ENCODE data around the gene ZNF286A.
"Not testable (repeated sequence)": the region's sequence is repeated elsewhere in the genome, so short reads cannot be mapped to it uniquely, and the experiment has no call there.

The ZNF286A gene

DNA sequence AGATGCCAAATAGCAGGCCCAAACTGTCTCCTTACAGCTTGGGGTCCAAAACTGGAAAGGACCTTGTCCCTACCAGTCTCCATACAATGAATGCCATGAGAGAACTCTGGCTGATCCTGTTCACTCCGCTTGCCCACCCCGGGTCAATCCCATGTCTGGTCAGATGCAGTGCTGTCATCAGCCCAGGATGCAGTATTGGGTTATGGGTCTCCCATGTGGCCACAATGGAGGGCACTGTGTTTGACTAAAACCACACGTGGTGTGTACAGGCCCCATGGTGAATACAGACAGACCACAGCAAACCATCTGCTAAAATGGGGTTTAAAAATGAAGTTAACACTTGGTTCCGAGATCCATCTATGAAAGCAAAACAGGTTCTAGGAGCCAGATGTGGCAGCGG is 35.9 kb upstream of the ZNF286A start:
- Histone ChIP-seq H3K4me3 (no peak overlapping the region), H3K27ac (no peak overlapping the region)
- no peak for TF ChIP-seq CTCF (IDR thresholded peaks at IDR 0.05)
- DNase-seq (ENCODE audit: low spot score), result no peak

DNA sequence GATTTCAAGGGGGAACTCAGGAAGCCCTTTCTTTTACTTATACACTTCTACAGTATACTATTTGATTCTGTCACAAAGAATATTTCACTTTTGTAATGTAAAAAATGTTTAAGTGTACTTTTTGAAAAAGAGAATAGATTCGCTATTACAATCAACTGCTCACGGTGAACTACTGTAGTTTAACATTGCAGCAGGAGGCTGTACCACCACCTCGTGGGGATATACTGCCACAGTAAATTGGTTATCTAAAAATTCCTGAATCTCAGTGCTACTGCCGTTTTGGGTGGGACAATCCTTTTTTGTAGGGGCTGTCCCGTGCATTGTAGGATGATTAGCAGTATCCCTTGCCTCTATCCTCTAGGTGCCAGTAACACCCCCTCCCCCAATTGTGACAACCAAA is 30.0 kb upstream of the ZNF286A start:
- not testable (repeated sequence) for H3K27ac ChIP-seq; DNase-seq (ENCODE audit: low spot score); H3K4me3 ChIP-seq

DNA sequence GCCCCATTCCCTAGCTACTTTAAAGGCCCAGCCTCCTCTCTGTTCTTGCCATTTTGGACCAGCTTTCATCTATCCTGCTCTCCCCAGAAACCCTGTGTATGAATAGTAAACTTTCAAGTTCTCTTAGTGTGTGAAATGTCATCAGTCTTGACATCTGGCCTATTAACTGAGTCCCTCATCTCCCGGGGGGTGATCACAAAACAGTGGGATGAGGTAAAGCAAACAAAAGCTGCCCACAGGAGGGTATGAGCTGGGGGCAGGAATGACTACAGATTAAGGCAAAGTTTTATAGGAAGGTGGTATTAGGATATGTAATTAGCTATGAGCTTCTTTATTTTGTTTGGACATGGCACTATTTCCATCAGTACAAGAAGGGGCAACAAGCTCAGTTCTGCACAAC is 24.9 kb upstream of the ZNF286A start:
- H3K27ac ChIP-seq; DNase-seq (ENCODE audit: low spot score); H3K4me3 ChIP-seq: not testable (repeated sequence)

GRCh38 chr17:15675991-15676390 is 23.6 kb upstream of the ZNF286A start:
- H3K4me3 ChIP-seq; H3K27ac ChIP-seq; DNase-seq (ENCODE audit: low spot score): not testable (repeated sequence)

DNA sequence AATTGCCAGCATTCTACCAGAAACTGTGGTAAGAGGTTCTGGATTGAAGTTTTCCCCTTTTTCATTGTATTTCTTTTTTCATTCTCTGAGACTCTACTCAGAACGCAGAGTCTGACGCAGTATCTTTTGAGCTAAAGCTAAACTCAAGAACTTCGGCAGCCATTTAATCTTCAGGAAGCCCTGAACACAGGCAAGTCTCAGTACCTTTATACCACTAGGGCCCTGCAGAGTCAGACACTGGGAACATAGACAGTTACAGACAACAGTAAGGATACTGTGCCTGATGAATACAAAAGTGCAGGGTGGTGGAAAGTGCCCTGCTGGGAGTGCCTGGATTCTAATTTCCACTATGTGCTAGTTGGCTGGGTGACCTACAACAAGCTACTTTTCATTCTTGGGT is 16.4 kb upstream of the ZNF286A start:
- not testable (repeated sequence) for H3K4me3 ChIP-seq; H3K27ac ChIP-seq; DNase-seq (ENCODE audit: low spot score)

GRCh38 chr17:15683824-15684478 is 15.6 kb upstream of the ZNF286A start, which contains the start of gene TRIM16:
TSS of gene TRIM16 (minus strand) at chr17:15684311. CDS start at chr17:15651609, 32,702 bp downstream.
- Histone ChIP-seq H3K27ac (peak within 1 kb of the TSS; percentile 32 to 65), H3K4me3 (peak within 1 kb of the TSS; percentile 77)
- DNase-seq (ENCODE audit: low spot score), result peak; percentile 83

- not testable (repeated sequence) for H3K27ac ChIP-seq; DNase-seq (ENCODE audit: low spot score); H3K4me3 ChIP-seq
Observed at GRCh38 chr17:15687494-15687893, 12.1 kb upstream of the ZNF286A start.

DNA sequence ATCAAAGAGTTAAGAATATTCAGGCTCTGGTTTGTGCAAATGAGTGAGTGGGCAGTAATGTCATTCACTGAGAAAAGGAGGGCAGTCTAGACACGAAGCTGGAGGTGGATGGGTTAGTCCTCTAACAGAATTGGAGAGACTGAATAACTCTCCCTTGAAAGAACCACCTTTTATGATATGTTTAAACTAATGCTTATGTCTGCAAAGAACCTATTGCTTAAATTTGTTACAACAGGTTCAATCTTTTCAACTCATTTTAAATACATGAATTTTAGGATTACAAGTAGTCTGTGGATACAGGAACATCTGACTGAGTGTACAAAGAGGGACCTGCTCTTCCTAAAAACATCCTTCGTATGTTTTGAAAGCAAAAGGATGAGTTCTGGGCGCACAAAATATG is 585 bp upstream of the ZNF286A start:
- DNase-seq (ENCODE audit: low spot score), result not testable (repeated sequence)
- peak overlapping the region in 1 of 2 donors; percentile 69 for H3K27ac ChIP-seq
- peak overlapping the region; percentile 80 for H3K4me3 ChIP-seq

GRCh38 chr17:15699937-15700336 is 385 bp downstream of the ZNF286A start:
- DNase-seq (ENCODE audit: low spot score), result not testable (repeated sequence)
- H3K27ac ChIP-seq, result peak overlapping the region; percentile 57 to 69
- H3K4me3 ChIP-seq, result peak overlapping the region; percentile 80

DNA sequence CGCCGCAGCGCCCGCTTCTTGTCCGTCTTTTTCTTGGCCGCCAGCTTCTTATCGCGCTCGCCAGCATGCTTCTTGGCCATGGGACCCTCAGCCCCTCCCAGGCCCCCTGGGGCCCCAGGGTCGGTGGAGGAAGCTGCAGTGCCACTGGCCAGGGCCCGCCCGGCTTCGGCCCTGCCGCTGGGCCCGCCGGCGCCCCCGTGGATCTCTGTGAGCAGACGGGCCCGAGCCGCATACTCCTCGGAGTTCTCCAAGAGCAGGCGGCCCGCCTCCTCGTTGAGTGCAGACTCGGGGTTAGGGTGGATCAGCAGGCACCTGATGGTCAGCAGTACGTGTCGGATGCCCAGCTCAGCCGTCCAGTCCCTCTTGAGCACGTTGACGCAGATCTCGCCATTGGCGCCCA is 4.7 kb downstream of the ZNF286A start:
- not testable (repeated sequence) for H3K4me3 ChIP-seq; H3K27ac ChIP-seq; DNase-seq (ENCODE audit: low spot score)

- H3K4me3 ChIP-seq; DNase-seq (ENCODE audit: low spot score); H3K27ac ChIP-seq: not testable (repeated sequence)
Observed at GRCh38 chr17:15704813-15705212, 5.3 kb downstream of the ZNF286A start.

GRCh38 chr17:15708879-15709278 is 9.3 kb downstream of the ZNF286A start:
- not testable (repeated sequence) for H3K4me3 ChIP-seq; DNase-seq (ENCODE audit: low spot score); H3K27ac ChIP-seq

DNA sequence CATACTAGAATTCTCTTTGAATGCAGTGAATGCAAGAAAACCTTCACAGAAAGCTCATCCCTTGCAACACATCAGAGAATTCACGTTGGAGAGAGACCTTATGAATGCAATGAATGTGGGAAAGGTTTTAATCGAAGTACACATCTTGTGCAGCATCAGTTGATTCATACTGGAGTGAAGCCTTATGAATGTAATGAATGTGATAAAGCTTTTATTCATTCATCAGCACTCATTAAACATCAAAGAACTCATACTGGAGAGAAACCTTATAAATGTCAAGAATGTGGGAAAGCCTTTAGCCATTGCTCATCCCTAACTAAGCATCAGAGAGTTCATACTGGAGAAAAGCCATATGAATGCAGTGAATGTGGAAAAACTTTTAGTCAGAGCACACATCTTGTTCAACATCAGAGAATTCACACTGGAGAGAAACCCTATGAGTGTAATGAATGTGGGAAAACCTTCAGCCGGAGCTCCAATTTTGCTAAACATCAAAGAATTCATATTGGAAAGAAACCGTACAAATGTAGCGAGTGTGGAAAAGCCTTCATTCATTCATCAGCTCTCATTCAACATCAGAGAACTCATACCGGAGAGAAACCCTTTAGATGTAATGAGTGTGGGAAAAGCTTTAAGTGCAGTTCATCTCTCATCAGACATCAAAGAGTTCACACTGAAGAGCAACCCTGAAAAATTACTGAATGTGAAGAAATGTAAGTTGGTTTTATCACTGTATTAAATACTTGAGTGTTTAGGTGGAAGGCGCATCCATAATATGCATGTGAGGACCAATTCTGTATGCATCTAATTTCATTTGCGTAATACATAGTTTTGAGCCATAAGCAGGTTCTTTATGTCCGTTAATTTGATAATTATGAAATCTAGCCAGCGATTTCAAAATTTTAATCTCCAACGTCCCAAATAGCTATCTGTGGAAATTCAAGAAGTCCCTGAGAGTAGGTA is 17.3 kb downstream of the ZNF286A start:
- not testable (repeated sequence) for H3K4me3 ChIP-seq; H3K27ac ChIP-seq; DNase-seq (ENCODE audit: low spot score)

- not testable (repeated sequence) for H3K4me3 ChIP-seq; H3K27ac ChIP-seq; DNase-seq (ENCODE audit: low spot score)
Observed at GRCh38 chr17:15730535-15730934, 31.0 kb downstream of the ZNF286A start.

- H3K27ac ChIP-seq; H3K4me3 ChIP-seq; DNase-seq (ENCODE audit: low spot score): not testable (repeated sequence)
Observed at GRCh38 chr17:15731900-15732299, 32.3 kb downstream of the ZNF286A start, which contains the start of gene TBC1D26. TSS of gene TBC1D26 (plus strand) at chr17:15732283. CDS start at chr17:15735349, 3,066 bp downstream.

DNA sequence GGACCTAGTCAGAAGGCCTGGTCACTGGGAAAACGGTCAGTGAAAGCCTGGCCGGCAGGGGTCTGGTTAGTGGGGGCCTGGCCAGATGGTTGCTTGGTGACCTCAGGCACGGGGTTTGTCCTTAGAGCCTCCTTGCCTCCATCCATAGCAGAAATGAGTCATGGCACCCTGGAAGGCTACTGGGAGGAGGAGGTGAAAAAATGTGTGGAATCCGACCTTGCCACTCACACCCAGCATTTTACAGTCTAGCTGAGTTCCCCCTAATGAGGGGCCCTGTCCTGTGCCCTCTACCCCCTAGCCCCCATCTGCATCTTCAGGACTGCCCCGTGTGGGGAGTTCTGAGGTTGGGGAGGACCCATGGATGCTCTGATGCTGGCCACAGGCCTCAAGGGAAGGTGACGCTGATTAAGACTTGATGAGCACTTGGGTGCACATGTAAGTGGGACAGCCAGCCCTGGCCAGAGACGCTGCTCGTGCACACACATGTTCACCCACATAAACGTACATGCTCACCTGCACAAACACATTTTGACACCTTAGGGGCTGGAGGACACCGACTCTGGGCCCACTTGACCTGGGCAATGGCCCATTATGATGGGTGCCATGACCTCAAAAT is 33.7 kb downstream of the ZNF286A start:
- not testable (repeated sequence) for DNase-seq (ENCODE audit: low spot score); H3K27ac ChIP-seq; H3K4me3 ChIP-seq

DNA sequence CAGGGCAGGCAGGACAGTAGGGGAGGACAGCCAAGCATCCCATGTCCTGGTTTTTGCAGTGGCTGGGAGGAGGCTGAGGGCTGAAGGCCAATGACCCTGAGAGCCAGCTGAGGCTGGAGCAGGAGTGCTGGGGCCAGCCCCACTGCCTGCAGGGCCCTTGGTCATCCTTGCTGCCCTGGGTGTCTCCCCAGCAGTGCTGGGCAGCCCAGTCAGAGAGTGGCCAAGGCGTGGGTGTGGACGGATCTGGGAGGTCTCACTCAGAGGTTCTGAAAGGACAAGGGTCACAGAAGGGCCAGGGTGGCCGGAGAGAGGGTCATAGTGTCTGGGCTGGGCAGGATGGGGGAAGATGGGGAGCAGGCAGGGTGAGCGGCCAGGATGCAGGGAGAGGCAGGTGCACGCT is 37.0 kb downstream of the ZNF286A start:
- DNase-seq (ENCODE audit: low spot score); H3K4me3 ChIP-seq; H3K27ac ChIP-seq: not testable (repeated sequence)
